ENCODE data around the gene PSPH. TPM values are rescaled to one million over a fixed set of nuclear protein-coding genes. Genes with fewer than 3 reads are reported as not detected.

PSPH gene
- total RNA-seq, 1 experiment from 2014 or later = 49.3 TPM

GRCh38 chr7:56063882-56064625 is 12.8 kb upstream of the PSPH start, which contains the start of gene SUMF2 (continued):
- TF ChIP-seq FOXP4 (CRISPR knock-in tag; IDR thresholded peaks at IDR 0.05) (peak; percentile 73; the same call in 1 of the 2 replicates), SMAD4 (CRISPR knock-in tag; IDR thresholded peaks at IDR 0.05) (no peak), E2F4 (CRISPR knock-in tag; IDR thresholded peaks at IDR 0.05; ENCODE audit: borderline replicate concordance, low read depth) (peak; percentile 81; the same call in 1 of the 2 replicates), GRHL2 (CRISPR knock-in tag; IDR thresholded peaks at IDR 0.05; ENCODE audit: insufficient replicate concordance, severe bottlenecking) (no peak), NFATC4 (CRISPR knock-in tag; IDR thresholded peaks at IDR 0.05) (peak; percentile 98), ZNF219 (CRISPR knock-in tag; IDR thresholded peaks at IDR 0.05; ENCODE audit: borderline replicate concordance) (0 out of 2 replicates have a peak, but pooled peaks have one; percentile 70), E2F5 (CRISPR knock-in tag; IDR thresholded peaks at IDR 0.05) (0 out of 2 replicates have a peak, but pooled peaks have one; percentile 51), USF2 (CRISPR knock-in tag; IDR thresholded peaks at IDR 0.05) (no peak), NR3C1 (CRISPR knock-in tag; conservative IDR thresholded peaks at IDR 0.05; ENCODE audit: low read depth) (no peak), STAT6 (CRISPR knock-in tag; conservative IDR thresholded peaks at IDR 0.05; ENCODE audit: low read depth) (no peak), IRF2 (CRISPR knock-in tag; IDR thresholded peaks at IDR 0.05; ENCODE audit: borderline replicate concordance, low read depth) (peak; percentile 86; the same call in 1 of the 2 replicates), TEAD1 (CRISPR knock-in tag; IDR thresholded peaks at IDR 0.05) (peak; percentile 90), JUN (CRISPR knock-in tag; IDR thresholded peaks at IDR 0.05) (peak; percentile 60), PREB (CRISPR knock-in tag; IDR thresholded peaks at IDR 0.05; ENCODE audit: borderline replicate concordance) (no peak), HMGXB4 (CRISPR knock-in tag; IDR thresholded peaks at IDR 0.05) (peak; percentile 84; the same call in 1 of the 2 replicates), ZNF317 (CRISPR knock-in tag; IDR thresholded peaks at IDR 0.05; ENCODE audit: borderline replicate concordance, low read depth) (no peak), ARID4B (CRISPR knock-in tag; IDR thresholded peaks at IDR 0.05; ENCODE audit: borderline replicate concordance) (peak; percentile 94), MXD4 (CRISPR knock-in tag; IDR thresholded peaks at IDR 0.05; ENCODE audit: borderline replicate concordance) (no peak), ELF4 (CRISPR knock-in tag; IDR thresholded peaks at IDR 0.05; ENCODE audit: low read depth) (no peak), ZNF232 (CRISPR knock-in tag; IDR thresholded peaks at IDR 0.05) (peak; percentile 90), CREM (CRISPR knock-in tag; IDR thresholded peaks at IDR 0.05) (peak; percentile 72)
